HG02588 (cell line): Measurements from ENCODE around the gene FBLN1.
"Not testable (repeated sequence)": the region's sequence is repeated elsewhere in the genome, so short reads cannot be mapped to it uniquely, and the experiment has no call there.

Experiments
- ATAC-seq: cut with Tn5 transposase; IDR thresholded peaks from one replicate; pipeline ENCODE4 v1.9.1; 2021; ENCODE audit warnings: mild to moderate bottlenecking, moderate library complexity; ENCODE audit not compliant: unreplicated experiment

FBLN1 gene

DNA sequence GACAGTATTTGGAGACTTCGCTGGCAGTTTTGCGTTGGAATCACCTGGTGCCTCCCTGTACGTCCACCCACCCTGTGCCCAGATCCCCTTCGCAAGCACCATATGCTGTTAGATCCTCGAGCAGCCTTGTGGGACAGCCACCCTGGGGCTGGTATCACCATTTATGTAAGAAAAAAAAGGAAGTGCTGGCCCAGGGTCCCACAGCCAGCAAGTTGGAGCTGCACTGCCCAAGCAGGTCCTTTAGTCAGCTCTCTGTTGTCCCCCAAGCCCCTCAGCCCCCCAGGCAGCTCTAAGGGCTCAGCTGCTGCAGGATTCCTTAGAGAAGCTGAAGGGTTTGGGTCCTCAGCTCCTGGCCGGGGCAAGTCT lies 80.3 kb downstream of the FBLN1 start:
- ATAC-seq = no peak

- ATAC-seq = no peak
These were observed 80.8 kb downstream of the FBLN1 start for GRCh38 chr22:45583504-45583903.

DNA sequence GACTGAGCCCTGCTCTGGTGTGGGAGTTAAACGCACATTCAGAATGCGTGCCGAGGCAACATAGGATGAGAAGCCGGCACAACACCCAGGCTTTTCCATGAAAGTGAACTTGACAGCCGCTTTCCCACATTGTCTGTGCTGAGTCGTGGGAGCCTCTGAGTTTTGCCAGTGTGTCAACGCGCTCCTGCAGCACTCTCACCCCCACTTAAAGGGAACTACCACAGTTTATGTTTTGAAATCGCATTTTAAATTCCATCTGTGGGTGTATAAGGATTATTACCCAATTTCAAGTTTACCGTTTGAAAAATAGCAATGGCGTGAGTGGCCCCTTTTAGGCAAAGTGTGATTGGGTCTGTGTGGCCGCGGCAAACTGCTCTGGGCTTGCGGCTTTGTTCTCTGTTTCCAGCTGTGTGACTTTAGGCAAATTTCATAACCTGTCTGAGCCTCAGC lies 81.5 kb downstream of the FBLN1 start:
- no peak for ATAC-seq

DNA sequence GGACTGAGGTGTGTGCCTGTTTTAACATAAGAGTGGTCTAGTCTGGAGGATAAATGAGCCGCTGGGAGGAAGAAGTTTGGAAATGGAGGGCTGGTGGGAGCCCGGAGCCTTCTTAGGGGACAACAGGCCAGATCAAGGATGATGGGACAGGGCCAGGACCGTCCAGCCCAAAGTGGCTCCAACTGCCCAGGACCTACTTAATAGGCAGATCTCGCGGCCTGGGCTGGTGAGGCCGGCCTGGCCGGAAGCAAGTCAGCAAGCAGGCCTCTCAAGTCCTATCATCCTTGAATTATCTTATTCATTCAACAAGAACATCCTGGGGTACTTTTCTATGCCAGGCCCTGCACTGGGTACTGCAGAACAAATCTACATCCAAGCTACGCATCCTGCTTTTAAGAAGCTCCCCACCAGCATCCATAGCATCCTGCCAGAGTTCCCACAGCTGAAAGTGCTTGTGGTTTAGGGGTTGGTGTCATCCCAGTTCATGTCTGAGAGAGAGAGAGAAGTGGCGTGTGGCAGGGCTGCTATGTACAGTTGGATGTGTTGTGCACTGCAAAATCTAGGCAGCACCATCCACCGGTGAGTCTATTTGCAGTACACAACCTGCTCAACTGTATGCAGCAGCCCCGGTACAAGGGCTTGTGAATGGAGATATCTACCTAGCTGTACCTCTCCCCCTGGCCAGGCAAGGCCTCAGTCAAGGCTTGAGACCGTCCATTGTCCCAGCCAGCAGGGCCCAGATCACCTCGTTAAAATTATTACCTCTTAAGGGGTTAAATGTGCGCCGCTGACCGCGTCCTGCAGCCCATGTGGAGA lies 82.1 kb downstream of the FBLN1 start:
- no peak for ATAC-seq

- no peak for ATAC-seq
These were observed 82.7 kb downstream of the FBLN1 start for GRCh38 chr22:45585437-45585755.

DNA sequence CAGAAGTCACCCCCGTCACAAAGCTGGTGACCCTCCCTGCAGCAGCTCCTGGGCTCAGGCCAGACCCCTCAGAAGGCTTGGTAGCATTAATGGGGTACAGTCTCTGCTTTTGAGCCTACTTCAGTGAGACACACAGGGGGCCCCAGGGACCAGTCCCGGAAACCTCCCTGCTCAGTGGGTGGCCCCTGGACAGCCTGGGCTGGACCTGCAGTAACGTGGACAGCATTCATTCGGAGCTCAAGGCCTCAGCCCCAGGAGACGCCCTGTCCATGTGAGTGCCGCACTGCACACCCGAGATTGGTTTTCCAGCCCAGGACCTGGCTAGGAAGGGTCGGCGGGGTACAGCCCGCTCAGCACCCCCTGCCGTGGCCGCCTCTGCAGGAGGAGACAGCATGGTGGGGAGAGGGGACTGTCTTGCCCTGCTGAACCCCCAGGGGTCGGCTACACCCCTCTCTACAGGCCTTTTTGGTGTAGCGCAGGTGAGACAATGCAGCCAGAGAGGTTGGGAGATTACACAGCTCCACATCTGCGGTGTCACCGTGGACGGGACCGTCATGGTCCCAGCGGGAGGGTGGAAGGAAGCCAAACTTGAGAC lies 83.4 kb downstream of the FBLN1 start:
- ATAC-seq = no peak

- no peak for ATAC-seq
These were observed 84.1 kb downstream of the FBLN1 start for GRCh38 chr22:45586651-45587405.

- no peak for ATAC-seq
These were observed 85.2 kb downstream of the FBLN1 start for GRCh38 chr22:45587638-45588505.

GRCh38 chr22:45589556-45589955 lies 86.9 kb downstream of the FBLN1 start:
- no peak for ATAC-seq

DNA sequence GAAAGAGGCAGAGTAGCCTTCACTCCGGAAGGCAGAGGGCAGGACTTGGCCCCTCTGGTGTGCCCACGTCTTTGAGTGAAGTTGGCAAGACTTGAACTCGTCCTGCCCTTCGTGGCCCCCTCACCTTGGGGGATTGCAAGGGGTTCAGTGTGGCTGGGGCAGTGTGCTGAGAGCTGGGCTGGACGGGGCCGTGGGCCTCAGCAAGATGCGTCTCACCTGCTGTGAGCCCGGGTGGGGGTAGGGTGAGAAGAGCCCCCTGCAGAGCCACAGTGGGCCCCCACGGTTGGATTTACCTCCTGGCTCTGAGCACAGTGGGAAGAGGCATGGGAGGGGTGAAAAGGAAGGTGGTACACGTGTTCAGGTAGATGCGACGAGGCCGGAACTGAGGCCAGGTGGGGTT lies 87.6 kb downstream of the FBLN1 start:
- no peak for ATAC-seq

GRCh38 chr22:45591633-45592213 lies 89.0 kb downstream of the FBLN1 start:
- ATAC-seq = not testable (repeated sequence)

- ATAC-seq = no peak
These were observed 91.6 kb downstream of the FBLN1 start for GRCh38 chr22:45594123-45594941.

DNA sequence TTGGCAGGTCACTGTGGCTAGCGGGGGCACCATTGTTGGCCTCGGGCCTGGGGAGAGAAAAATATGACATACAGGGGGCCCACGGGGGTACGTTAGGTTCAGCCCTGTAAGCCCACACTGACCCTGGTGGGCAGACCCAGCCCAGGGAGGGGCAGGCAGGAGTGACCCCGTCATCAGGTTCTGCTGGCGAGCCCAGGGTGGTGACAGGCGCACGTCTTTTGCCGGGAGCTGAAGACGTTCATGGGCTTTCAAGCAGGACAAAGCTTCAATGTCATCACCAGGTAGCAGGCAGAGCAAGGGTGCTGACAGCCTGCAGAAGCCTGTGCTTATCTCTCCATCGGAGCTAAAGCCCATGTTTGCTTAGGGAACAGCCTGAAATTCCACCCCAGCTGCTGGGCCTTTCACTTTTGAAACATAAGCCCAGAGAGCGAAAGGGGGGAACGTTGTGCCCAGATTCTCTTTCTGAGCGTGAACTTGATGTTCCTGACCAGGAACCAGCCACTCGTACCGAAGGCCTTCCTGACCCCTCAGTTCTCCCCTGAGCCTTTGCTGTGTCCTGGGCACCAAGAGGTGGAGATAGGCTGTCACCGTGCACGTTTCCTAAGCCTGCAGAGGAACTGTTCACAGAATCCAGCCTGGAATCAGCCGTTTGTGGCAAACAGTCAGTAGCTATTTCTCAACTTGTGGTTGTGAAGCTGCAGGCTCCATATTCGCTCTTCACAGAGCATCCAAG lies 94.9 kb downstream of the FBLN1 start:
- ATAC-seq = no peak

DNA sequence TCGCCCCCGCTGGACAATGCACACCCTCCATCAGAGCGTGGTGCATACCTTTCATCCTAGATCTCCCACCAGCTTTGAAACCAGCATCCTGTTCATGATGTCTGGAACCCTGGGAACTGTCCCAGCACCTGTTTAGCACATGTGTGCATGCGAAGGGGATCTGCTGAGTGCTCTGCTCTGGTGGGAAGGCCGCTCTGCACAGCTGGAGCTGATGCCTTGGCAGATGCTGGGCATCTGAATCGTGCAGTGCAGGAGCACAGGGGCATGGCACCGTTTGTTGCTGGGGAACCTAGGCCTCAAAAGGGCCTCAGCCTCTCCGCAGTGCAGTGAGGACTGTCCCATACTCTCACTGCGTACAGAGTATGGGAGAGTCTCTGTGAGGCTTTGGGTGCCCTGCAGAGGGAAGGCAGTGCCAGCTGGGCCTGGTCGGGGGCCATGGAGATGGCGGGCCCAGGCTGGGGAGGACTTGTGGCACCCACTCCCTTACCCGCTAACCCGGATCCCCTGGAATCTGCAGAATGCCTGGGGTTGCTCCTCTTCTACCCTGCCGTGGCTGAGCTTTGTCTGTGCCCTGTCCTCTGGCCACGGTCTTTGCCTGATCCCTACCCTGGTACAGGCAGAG lies 96.0 kb downstream of the FBLN1 start:
- ATAC-seq = no peak

DNA sequence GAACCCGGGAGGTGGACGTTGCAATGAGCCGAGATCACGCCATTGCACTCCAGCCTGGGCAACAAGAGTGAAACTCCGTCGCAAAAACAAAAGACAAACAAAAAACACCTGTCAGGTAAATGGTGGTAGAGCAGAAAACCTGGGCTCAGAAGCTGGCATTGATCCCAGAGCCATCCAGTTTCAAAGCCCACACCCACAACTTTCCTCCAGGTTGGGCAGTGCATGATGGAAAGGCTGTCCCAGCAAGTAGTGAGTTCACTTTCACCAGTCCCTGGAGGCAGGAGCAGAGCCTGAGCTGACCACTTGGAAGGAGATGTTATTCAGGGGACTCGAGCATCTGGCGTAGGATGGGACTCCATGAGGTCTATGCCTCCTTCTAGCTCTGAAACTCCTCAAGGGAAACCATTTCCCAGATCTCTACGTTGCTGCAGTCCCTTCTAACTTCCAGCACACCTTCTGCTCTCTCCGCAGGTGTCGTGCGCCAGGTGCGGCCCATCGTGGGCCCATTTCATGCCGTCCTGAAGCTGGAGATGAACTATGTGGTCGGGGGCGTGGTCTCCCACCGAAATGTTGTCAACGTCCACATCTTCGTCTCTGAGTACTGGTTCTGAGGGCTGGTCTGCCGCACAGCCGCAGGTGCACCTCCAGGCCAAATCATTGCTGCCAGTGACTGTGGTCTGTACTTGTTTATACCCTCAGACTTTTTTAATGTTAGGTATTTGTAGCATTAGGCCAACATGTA lies 97.3 kb downstream of the FBLN1 start:
- no peak for ATAC-seq

DNA sequence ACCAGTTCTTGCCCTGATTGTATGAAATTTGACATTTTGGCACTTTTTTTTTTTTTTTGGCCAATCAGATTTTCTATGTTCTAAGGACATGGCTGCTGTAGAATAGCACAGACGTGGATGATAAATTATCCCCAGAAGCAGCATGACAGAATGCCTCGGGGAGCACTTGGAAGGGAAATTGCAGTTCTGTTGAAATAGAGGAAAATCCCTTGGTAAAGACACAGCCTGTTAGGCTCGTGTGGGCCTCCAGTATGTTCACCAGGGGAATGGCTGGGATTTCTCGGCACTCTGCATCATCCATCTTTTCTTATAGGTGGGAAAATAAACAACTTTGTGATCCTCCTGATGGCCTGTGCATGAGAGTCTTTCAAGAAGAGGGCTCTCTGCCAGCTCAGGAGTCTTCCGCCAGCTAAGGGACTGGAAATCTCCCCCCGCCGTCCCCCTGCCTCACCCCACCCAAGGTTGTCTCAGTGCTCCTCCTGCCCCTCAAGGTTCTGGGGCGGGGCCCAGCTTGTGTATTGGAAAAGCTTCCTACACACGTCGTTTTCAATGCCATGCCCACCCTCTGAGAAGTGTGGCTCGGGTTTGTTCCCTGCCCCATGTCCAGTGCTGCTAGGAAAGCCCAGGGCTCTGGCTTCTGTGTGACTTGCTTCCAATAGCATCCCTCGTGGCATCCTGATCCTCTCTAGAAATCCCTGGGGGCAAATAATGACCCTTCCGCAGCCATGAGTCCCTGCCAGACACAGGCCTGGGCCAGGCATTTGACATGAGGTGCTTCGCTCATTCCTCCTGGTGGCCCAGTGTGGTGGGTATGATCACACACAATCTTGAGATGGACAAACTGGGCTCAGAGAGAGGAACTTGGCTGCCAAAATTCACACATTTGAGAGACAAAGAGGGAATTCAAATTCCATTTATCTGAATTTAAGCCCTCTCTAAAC lies 98.4 kb downstream of the FBLN1 start:
- no peak for ATAC-seq
